Measurements from ENCODE around the gene LZTFL1. TPM values are rescaled to one million over a fixed set of nuclear protein-coding genes. Genes with fewer than 3 reads are reported as not detected.

The LZTFL1 gene
- total RNA-seq, 2 donors from 2014 or later, result 23.2 to 28.9 TPM

DNA sequence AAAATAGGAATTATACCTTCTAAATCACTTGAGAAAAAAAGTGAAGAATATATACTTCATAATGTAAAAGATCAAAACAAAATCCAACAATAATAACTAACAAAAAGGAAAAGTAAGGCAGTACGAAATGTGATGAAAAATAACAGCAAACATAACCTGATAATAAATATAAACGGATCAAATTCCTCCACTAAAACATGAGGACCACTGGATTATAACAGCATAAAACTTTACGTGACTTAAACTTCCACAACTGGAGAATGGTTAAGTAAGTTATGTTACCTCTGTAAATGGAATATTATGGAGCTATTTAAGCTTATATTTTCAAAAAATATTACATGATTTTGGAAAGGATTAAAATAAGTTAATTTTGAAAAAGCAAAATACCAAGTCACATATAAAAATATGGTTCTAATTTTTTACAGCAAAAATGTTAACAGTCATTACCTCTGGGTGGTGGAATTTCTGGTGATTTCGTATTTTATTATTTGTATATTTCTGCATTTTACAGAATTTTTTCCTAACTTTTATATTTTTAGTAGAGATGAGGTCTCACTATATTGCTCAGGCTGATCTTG is 52.6 kb downstream of the LZTFL1 start:
- intact Hi-C loops (cut with DNase I), result no loop called here
- no peaks in the 10 kb centered on the region for H3K4me1 ChIP-seq (replicated peaks)
- H3K4me3 ChIP-seq, result no peak overlapping the region
- H3K27me3 ChIP-seq (replicated peaks; ENCODE audit: insufficient read depth), result no peaks in the 10 kb centered on the region
- no peak overlapping the region for H3K27ac ChIP-seq
- WGBS, result 93% methylated on average over 4 of the region's 4 CpGs
- H3K36me3 ChIP-seq, result no peaks in the 10 kb centered on the region
- TF ChIP-seq, protein P1, sequence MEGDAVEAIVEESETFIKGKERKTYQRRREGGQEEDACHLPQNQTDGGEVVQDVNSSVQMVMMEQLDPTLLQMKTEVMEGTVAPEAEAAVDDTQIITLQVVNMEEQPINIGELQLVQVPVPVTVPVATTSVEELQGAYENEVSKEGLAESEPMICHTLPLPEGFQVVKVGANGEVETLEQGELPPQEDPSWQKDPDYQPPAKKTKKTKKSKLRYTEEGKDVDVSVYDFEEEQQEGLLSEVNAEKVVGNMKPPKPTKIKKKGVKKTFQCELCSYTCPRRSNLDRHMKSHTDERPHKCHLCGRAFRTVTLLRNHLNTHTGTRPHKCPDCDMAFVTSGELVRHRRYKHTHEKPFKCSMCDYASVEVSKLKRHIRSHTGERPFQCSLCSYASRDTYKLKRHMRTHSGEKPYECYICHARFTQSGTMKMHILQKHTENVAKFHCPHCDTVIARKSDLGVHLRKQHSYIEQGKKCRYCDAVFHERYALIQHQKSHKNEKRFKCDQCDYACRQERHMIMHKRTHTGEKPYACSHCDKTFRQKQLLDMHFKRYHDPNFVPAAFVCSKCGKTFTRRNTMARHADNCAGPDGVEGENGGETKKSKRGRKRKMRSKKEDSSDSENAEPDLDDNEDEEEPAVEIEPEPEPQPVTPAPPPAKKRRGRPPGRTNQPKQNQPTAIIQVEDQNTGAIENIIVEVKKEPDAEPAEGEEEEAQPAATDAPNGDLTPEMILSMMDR (IDR thresholded peaks at IDR 0.05), result no peak
- TF ChIP-seq POLR2AphosphoS5 (IDR thresholded peaks at IDR 0.05), result no peak
- TF ChIP-seq POLR2A (IDR thresholded peaks at IDR 0.05), result no peak
- DNase-seq (ENCODE audit: low spot score), result no peak
- no peaks in the 10 kb centered on the region for H3K9me3 ChIP-seq

DNA sequence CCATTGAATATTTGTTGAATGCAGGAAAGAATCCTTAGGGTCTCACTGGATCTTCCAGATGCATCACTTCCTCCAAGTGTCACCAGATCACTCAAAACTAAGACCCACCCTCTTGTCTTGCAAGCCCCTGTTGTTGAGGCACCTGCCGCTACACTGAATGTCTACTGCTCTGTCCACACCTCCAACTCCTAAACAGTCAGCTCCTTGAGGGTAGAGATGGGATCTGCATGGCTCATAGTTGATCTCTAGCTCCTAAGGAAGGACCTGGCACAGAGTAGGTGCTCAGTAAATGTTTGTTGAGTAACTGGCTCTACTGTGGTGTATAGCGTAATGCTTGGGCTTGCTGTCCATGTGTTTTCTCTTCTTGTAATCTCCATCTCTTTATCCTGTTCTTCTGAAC is 54.4 kb downstream of the LZTFL1 start:
- DNase-seq (ENCODE audit: low spot score), result no peak

DNA sequence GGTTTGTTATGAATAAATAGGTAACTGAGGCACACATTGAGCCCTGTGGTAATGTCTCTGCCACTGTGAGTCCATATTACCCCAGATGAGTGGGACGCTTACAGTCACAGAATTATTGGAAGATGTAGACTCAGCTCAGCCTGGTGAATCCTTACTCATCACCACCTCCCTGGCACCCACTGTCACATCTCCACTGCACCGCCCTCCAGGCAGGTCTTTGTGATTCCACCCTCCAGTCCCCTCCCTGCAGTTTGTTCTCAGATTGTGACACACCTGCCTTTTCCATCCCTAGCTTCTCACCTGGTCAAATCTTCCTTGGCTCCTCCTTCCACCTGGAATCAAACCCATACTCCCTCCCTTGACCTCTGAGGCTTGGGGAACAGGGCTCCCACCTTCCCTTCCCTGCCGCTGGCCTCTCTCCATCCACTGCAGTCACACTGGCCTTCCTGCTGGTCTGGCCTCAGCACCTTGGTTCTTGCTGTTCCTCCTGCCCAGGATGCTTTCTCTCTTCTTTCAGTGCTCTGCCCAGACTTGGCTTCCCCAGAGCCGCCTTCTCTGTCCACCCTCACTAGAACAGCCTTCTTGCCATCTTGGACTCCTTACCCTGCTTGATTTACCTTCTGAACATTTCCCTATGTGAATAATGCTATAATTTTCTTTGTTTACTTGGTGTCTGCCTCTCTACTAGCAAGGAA is 55.0 kb downstream of the LZTFL1 start:
- Histone ChIP-seq H3K27ac (no peak overlapping the region), H3K27me3 (replicated peaks; ENCODE audit: insufficient read depth) (no peaks in the 10 kb centered on the region), H3K4me1 (replicated peaks) (no peaks in the 10 kb centered on the region), H3K36me3 (no peaks in the 10 kb centered on the region), H3K4me3 (no peak overlapping the region), H3K9me3 (no peaks in the 10 kb centered on the region)
- TF ChIP-seq POLR2AphosphoS5 (IDR thresholded peaks at IDR 0.05), result no peak
- TF ChIP-seq POLR2A (IDR thresholded peaks at IDR 0.05), result no peak
- TF ChIP-seq, protein P1 (IDR thresholded peaks at IDR 0.05), result no peak
- intact Hi-C loops (cut with DNase I), result no loop called here
- no peak for DNase-seq (ENCODE audit: low spot score)
- WGBS, result 69% methylated on average over 4 of the region's 4 CpGs

More for the DNA sequence above, 54.4 kb downstream of the LZTFL1 start:
- no peaks in the 10 kb centered on the region for H3K9me3 ChIP-seq
- no peak overlapping the region for H3K4me3 ChIP-seq
- intact Hi-C loops (cut with DNase I), result no loop called here
- no peak overlapping the region for H3K27ac ChIP-seq
- no peaks in the 10 kb centered on the region for H3K4me1 ChIP-seq (replicated peaks)
- H3K27me3 ChIP-seq (replicated peaks; ENCODE audit: insufficient read depth), result no peaks in the 10 kb centered on the region
- TF ChIP-seq, protein P1 (IDR thresholded peaks at IDR 0.05), result no peak
- TF ChIP-seq POLR2AphosphoS5 (IDR thresholded peaks at IDR 0.05), result no peak
- no peak for TF ChIP-seq POLR2A (IDR thresholded peaks at IDR 0.05)
- 96% methylated on average over 2 of the region's 2 CpGs for WGBS
- H3K36me3 ChIP-seq, result no peaks in the 10 kb centered on the region

DNA sequence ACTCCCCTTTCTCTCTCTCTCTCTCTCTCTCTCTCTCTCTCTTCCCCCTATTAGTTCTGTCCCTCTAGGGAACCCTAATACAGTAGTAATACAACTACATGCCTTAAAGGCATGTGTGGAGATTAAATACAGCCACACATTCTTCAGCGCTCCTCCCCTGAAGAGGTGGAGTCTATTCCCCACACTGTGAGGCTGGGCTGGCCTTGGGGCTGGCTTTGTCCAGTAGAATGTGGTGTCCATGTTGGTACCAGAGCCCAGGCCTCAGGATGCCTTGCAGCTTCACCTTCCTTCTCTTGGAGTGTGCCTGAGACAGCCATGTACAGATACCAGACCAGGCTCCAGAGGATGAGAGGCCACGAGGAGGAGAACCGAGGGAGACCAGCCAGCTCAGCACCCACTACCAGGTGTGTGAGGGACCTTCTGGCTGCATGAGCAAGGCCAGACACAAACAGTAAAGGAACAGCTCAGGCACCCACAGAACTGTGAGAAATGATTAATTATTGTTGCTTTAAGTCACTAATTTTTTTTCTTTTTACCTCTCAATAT is 56.2 kb downstream of the LZTFL1 start:
- no peaks in the 10 kb centered on the region for H3K36me3 ChIP-seq
- intact Hi-C loops (cut with DNase I), result no loop called here
- WGBS, result 84% methylated on average over 3 of the region's 3 CpGs
- no peak for TF ChIP-seq POLR2A (IDR thresholded peaks at IDR 0.05)
- TF ChIP-seq, protein P1 (IDR thresholded peaks at IDR 0.05), result no peak
- TF ChIP-seq POLR2AphosphoS5 (IDR thresholded peaks at IDR 0.05), result no peak
- no peaks in the 10 kb centered on the region for H3K9me3 ChIP-seq
- no peak for DNase-seq (ENCODE audit: low spot score)
- no peaks in the 10 kb centered on the region for H3K27me3 ChIP-seq (replicated peaks; ENCODE audit: insufficient read depth)
- H3K4me3 ChIP-seq, result no peak overlapping the region
- H3K4me1 ChIP-seq (replicated peaks), result no peaks in the 10 kb centered on the region
- H3K27ac ChIP-seq, result no peak overlapping the region
